Ovary (tissue), 10 donors: ENCODE results near the gene KLK11. TPM values are rescaled to one million over a fixed set of nuclear protein-coding genes. Genes with fewer than 3 reads are reported as not detected.

Source experiments
- DNase-seq, 5 donors: peaks; one replicate each; pipeline ENCODE4 v3.0.0-alpha.2; 2019 to 2020
- H3K27ac ChIP-seq, 2 donors: fragments of 200-600 bp; one replicate each; pipeline versions ENCODE4 v1.5.1 to v1.8.0; 2019 to 2022
- H3K27me3 ChIP-seq: fragments of 200-600 bp; one replicate; pipeline ENCODE4 v1.8.0; 2022
- H3K36me3 ChIP-seq: fragments of 200-600 bp; sonication (generic); one replicate; pipeline ENCODE4 v1.5.1; 2019
- H3K4me1 ChIP-seq: one replicate; pipeline ENCODE4 v1.8.1; 2013; ENCODE audit warnings: mild to moderate bottlenecking, moderate library complexity; ENCODE audit not compliant: insufficient read depth
- H3K4me3 ChIP-seq: fragments of 200-600 bp; sonication (generic); one replicate; pipeline ENCODE4 v1.5.1; 2017
- H3K9me3 ChIP-seq, 2 donors: fragments of 200-600 bp in 1 of 2; sonication (generic) in 1 of 2; one replicate each; pipeline versions ENCODE4 v1.5.1 to v1.8.1; 2013 to 2019; ENCODE audit warnings: mild to moderate bottlenecking in 1 of 2, moderate library complexity in 1 of 2
- EP300 ChIP-seq: sonication (generic); formaldehyde crosslinking; IDR thresholded peaks from one replicate; pipeline ENCODE4 v1.6.1; 2017; ENCODE audit warnings: antibody characterized with exemption
- POLR2A ChIP-seq: fragments of 450-650 bp; IDR thresholded peaks from one replicate; pipeline ENCODE4 v1.6.1; 2017; ENCODE audit warnings: antibody characterized with exemption, mild to moderate bottlenecking, moderate library complexity
- WGBS, 3 donors: extraction: QIAGEN DNeasy Blood & Tissue Kit in 1 of 3; methylation state at CpG; one replicate each; pipeline versions ENCODE4 v1.1.5 to v1.1.7; 2013 to 2017; 5-methylcytosine and 5-hydroxymethylcytosine counted together
- intact Hi-C, 4 donors: fragments of 100-400 bp; cut with DNase I; formaldehyde crosslinking; loops; one replicate each; pipeline versions ENCODE4 v1.11.0 to v1.15.1; 2022 to 2023
- long read RNA-seq, 3 donors: library from polyadenylated mRNA in 2 of 3; unstranded in 2 of 3; transcript quantifications; one replicate each; pipeline ENCODE4 v2.0.0 and lab custom pipeline, GENCODE V29; 2021 to 2026
- polyA plus RNA-seq, 2 donors: library from polyadenylated mRNA; stranded (reverse); fragments of 200-250 nt in 1 of 2; fragments of 350-450 nt in 1 of 2; fragmentation: Illumina TruSeq in 1 of 2; extraction: RNeasy Lipid Tissue Mini Kit (QIAGEN cat#74804) in 1 of 2; gene quantifications; one replicate each; pipeline ENCODE4 v1.2.3, GENCODE V29; 2013 to 2014
- total RNA-seq, 7 donors: library from RNA; depleted of rRNA in 2 of 7; stranded (reverse); fragments of >200 nt in 2 of 7; fragmentation: NEBNext Ultra II Directional in 3 of 7; extraction: Animal tissue kit (Norgen Biotek cat#: 25700) in 3 of 7; gene quantifications; one replicate each; pipeline versions ENCODE4 v1.1.0 to v1.2.4, GENCODE V29; 2016 to 2023
- TF ChIP-seq, protein P1 (sequence below), 3 donors: fragments of 450-650 bp in 2 of 3; fragments of 200-600 bp in 1 of 3; IDR thresholded peaks; one replicate each; pipeline versions ENCODE4 v1.5.1 to v1.8.0; 2016 to 2022; ENCODE audit warnings: antibody characterized with exemption in 3 of 3, mild to moderate bottlenecking in 1 of 3
- donor health status: DM: no; HTN: no; CAD: no; lungs with moderate emphysema.
- donor health status: DM: no; HTN: no; CAD: no.
- donor health status: Bipolar disorder and iron deficiency.
- donor health status: DM: yes; HTN: yes; CAD: no.
- donor health status: DM: no; HTN: no; CAD: no.
- donor health status: DM: yes; HTN: yes; CAD: no.

Gene KLK11, protein sequence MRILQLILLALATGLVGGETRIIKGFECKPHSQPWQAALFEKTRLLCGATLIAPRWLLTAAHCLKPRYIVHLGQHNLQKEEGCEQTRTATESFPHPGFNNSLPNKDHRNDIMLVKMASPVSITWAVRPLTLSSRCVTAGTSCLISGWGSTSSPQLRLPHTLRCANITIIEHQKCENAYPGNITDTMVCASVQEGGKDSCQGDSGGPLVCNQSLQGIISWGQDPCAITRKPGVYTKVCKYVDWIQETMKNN
- 10 to 100 TPM in 1 of 7 donors, 1 to 10 TPM in 3, under 1 TPM in 3; 0.33 to 91.2 (median 3.8) TPM for total RNA-seq
- polyA plus RNA-seq, result 1 to 10 TPM in 1 of 2 donors, under 1 TPM in 1; 0.53 to 1.4 TPM
- long read RNA-seq, donor 1, partial matches to known transcripts, result 0 of 1 reads
- long read RNA-seq, donor 1, other reads (novel, unspliced or antisense), result 0 of 1 reads
- long read RNA-seq, donor 2, transcript KLK11-204 (6 exons, 1,174 nt), result major isoform, 6 of 6 reads
- long read RNA-seq, donor 2, partial matches to known transcripts, result 0 of 6 reads
- long read RNA-seq, donor 2, other reads (novel, unspliced or antisense), result 0 of 6 reads
- long read RNA-seq, donor 3, partial matches to known transcripts, result 1 of 2 reads
- long read RNA-seq, donor 3, other reads (novel, unspliced or antisense), result 1 of 2 reads

DNA sequence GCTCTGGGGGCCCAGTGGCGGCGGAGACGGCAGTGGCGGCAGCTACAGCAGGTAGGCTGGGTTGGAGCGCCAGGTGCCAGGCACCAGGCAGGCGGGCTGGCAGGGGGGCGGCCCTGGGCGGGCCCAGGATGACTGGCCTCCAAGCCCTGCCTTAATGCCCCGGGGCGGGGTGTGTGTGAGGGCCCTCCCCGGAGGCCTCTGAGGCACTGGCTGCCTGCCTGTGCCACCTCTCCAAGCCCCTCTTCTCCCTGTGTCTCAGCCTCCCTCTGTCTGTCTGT, at the start of gene KLK11:
Gene KLK11 (minus strand): TSS at position 63 of the 278 bp plus-strand sequence. CDS start 985 bp downstream, outside the sequence.
- no peak for TF ChIP-seq POLR2A
- no peak for TF ChIP-seq EP300
- TF ChIP-seq, protein P1, sequence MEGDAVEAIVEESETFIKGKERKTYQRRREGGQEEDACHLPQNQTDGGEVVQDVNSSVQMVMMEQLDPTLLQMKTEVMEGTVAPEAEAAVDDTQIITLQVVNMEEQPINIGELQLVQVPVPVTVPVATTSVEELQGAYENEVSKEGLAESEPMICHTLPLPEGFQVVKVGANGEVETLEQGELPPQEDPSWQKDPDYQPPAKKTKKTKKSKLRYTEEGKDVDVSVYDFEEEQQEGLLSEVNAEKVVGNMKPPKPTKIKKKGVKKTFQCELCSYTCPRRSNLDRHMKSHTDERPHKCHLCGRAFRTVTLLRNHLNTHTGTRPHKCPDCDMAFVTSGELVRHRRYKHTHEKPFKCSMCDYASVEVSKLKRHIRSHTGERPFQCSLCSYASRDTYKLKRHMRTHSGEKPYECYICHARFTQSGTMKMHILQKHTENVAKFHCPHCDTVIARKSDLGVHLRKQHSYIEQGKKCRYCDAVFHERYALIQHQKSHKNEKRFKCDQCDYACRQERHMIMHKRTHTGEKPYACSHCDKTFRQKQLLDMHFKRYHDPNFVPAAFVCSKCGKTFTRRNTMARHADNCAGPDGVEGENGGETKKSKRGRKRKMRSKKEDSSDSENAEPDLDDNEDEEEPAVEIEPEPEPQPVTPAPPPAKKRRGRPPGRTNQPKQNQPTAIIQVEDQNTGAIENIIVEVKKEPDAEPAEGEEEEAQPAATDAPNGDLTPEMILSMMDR (IDR thresholded peaks at IDR 0.05), result no peak
- H3K27me3 ChIP-seq, result no peaks in the 10 kb centered on the region
- H3K36me3 ChIP-seq, result no peaks in the 10 kb centered on the region
- no peak within 1 kb of the TSS for H3K4me3 ChIP-seq
- peak within 1 kb of the TSS in 1 of 2 donors; percentile 29 for H3K27ac ChIP-seq
- H3K4me1 ChIP-seq, result peaks cover 9% of the 10 kb centered on the region
- DNase-seq, result peak in 2 of 5 donors; percentile 33 to 47
- intact Hi-C loops, result no loop called here
- 77 to 82% (median 78%) methylated on average over 11 of the region's 11 CpGs for WGBS, 3 donors
- H3K9me3 ChIP-seq, result no peaks in the 10 kb centered on the region

DNA sequence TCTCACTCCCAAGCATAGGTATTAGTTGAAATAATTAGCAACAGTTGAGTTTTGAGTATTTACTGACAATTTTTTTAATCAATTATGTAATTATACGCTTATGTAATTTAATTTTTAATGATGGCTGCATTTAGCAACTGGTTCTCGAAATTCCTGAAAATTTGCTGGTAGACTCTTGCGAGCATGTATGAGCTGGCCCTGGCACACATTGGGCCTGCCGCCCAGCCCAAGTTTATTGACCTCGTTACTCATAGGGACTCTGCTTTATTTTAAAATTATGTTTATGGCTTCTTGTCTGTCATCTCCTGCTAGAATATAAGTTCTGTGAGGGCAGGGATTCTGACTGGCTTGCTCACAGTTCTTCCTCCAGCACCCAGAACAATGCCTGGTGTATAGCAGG, 49.6 kb upstream of the KLK11 start:
- 85 to 89% (median 88%) methylated on average over 5 of the region's 5 CpGs for WGBS, 3 donors
- TF ChIP-seq EP300 (no peak), POLR2A (no peak)
- TF ChIP-seq, protein P1 (IDR thresholded peaks at IDR 0.05), result no peak
- H3K27me3 ChIP-seq, result no peaks in the 10 kb centered on the region
- no peak for DNase-seq
- no peaks in the 10 kb centered on the region for H3K4me1 ChIP-seq
- H3K36me3 ChIP-seq, result no peaks in the 10 kb centered on the region
- no peak overlapping the region for H3K4me3 ChIP-seq
- intact Hi-C loops, result no loop called here
- no peaks in the 10 kb centered on the region for H3K9me3 ChIP-seq
- no peak overlapping the region for H3K27ac ChIP-seq

DNA sequence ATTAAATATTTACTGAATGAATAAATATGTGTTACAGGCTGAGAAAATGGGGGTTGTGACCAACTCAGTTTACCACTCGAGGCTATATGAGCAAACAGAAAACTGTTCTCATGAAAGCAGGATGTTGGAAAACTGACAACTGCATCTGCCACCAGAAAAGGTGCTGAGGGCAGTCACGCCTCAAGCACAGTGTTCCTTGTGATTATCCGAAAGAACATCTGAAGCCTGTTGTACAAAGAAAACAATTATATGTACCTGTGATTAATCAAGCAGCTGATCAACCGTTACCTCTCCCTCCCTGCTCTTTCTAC, 44.6 kb upstream of the KLK11 start:
- WGBS, 3 donors, result 63 to 70% (median 63%) methylated on average over 4 of the region's 4 CpGs
- no peak for DNase-seq
- intact Hi-C loops, result no loop called here
- Histone ChIP-seq H3K36me3 (no peaks in the 10 kb centered on the region), H3K4me1 (no peaks in the 10 kb centered on the region), H3K9me3 (no peaks in the 10 kb centered on the region), H3K27me3 (no peaks in the 10 kb centered on the region), H3K4me3 (no peak overlapping the region), H3K27ac (no peak overlapping the region)
- TF ChIP-seq EP300 (no peak), POLR2A (no peak)
- TF ChIP-seq, protein P1 (IDR thresholded peaks at IDR 0.05), result no peak

DNA sequence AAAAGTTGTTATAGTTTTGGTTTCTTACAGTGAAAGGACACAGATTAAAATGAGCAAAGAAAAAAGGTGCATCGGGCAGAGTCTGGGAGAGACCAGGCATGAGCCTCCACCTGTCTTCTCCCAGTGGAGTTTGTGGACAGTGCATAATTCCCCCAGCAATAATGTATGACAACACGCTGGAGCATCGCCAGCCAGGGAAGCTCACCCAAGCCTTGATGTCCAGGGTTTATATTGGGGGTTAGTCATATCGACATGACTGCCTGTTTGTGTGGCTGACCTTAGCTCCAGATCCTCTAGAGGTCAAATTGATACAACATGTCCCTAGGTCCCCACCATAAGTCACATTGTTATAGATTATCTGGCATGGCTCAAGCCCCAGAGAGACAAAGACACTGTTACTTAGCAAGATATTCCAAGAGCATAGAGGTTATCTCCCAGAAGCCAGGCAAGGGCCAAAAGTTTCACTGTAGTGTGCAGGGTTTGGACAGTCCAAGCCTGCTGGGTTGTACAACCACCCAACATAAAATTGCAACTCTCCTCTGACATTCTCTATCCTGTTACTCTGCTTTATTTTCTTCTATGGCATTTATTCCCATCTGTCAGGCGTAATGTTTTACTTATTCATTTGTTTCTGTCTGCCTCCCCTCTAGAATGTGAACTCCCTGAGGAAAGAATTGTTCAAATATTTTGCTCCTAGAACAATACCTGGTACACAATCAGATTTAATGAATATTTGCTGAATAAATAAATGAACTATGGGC, 44.1 kb upstream of the KLK11 start:
- no peak for DNase-seq
- no peak overlapping the region for H3K27ac ChIP-seq
- H3K27me3 ChIP-seq, result no peaks in the 10 kb centered on the region
- 80 to 84% (median 82%) methylated on average over 5 of the region's 5 CpGs for WGBS, 3 donors
- no peaks in the 10 kb centered on the region for H3K9me3 ChIP-seq
- intact Hi-C loops, result no loop called here
- H3K36me3 ChIP-seq, result no peaks in the 10 kb centered on the region
- H3K4me1 ChIP-seq, result no peaks in the 10 kb centered on the region
- no peak overlapping the region for H3K4me3 ChIP-seq
- TF ChIP-seq, protein P1 (IDR thresholded peaks at IDR 0.05), result no peak
- no peak for TF ChIP-seq EP300
